Liver (tissue), 3 donors: ENCODE results near the gene TSEN2.

Experiments used
- RXRA ChIP-seq, 2 donors: IDR thresholded peaks; 2 replicates each; pipeline ENCODE4 v1.6.1; 2017 to 2018; ENCODE audit warnings: antibody characterized with exemption in 2 of 2, mild to moderate bottlenecking in 1 of 2
- SP1 ChIP-seq: IDR thresholded peaks from 2 replicates; pipeline ENCODE4 v1.6.1; 2018; ENCODE audit warnings: antibody characterized with exemption, mild to moderate bottlenecking
- TAF1 ChIP-seq: conservative IDR thresholded peaks from 2 replicates; pipeline ENCODE4 v1.6.1; 2016; ENCODE audit warnings: antibody characterized with exemption, mild to moderate bottlenecking
- TF ChIP-seq, protein P1 (sequence below): fragments of 150-350 bp; IDR thresholded peaks from 2 replicates; pipeline ENCODE4 v1.5.1; 2017; ENCODE audit warnings: improper control_type of control experiment, low read depth, low read length; ENCODE audit not compliant: missing input control
- donor health status: healthy.
- donor health status: healthy.

- TF ChIP-seq, protein P1, sequence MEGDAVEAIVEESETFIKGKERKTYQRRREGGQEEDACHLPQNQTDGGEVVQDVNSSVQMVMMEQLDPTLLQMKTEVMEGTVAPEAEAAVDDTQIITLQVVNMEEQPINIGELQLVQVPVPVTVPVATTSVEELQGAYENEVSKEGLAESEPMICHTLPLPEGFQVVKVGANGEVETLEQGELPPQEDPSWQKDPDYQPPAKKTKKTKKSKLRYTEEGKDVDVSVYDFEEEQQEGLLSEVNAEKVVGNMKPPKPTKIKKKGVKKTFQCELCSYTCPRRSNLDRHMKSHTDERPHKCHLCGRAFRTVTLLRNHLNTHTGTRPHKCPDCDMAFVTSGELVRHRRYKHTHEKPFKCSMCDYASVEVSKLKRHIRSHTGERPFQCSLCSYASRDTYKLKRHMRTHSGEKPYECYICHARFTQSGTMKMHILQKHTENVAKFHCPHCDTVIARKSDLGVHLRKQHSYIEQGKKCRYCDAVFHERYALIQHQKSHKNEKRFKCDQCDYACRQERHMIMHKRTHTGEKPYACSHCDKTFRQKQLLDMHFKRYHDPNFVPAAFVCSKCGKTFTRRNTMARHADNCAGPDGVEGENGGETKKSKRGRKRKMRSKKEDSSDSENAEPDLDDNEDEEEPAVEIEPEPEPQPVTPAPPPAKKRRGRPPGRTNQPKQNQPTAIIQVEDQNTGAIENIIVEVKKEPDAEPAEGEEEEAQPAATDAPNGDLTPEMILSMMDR: no peak
- TF ChIP-seq SP1: no peak
- TF ChIP-seq TAF1: no peak
- TF ChIP-seq RXRA (IDR thresholded peaks at IDR 0.05): no peak
Observed at GRCh38 chr3:12545473-12545791, 61.2 kb downstream of the TSEN2 start, which contains the start of gene MKRN2OS.
